ENCODE data around the gene FLII.
"Not testable (repeated sequence)": the region's sequence is repeated elsewhere in the genome, so short reads cannot be mapped to it uniquely, and the experiment has no call there.

Gene FLII

GRCh38 chr17:18224387-18225120, 34.0 kb downstream of the FLII start:
- DNase-seq (ENCODE audit: low read depth), result no peak

GRCh38 chr17:18224053-18224386, 34.5 kb downstream of the FLII start:
- no peak for TF ChIP-seq CTCF (IDR thresholded peaks at IDR 0.05; ENCODE audit: control insufficient read depth, insufficient read depth, low read depth, low read length, missing control alignments)
- no peak overlapping the region for H3K4me3 ChIP-seq (ENCODE audit: control insufficient read depth, low read depth, low read length)
- DNase-seq (ENCODE audit: low read depth), result no peak

More at GRCh38 chr17:18224387-18225120, 34.0 kb downstream of the FLII start:
- TF ChIP-seq CTCF (IDR thresholded peaks at IDR 0.05; ENCODE audit: control insufficient read depth, insufficient read depth, low read depth, low read length, missing control alignments), result no peak
- H3K4me3 ChIP-seq (ENCODE audit: control insufficient read depth, low read depth, low read length), result peak overlapping the region; percentile 33

GRCh38 chr17:18218756-18219415, 39.7 kb downstream of the FLII start:
- no peak for TF ChIP-seq CTCF (IDR thresholded peaks at IDR 0.05; ENCODE audit: control insufficient read depth, insufficient read depth, low read depth, low read length, missing control alignments)
- no peak overlapping the region for H3K4me3 ChIP-seq (ENCODE audit: control insufficient read depth, low read depth, low read length)
- no peak for DNase-seq (ENCODE audit: low read depth)

GRCh38 chr17:18217412-18218015, 41.0 kb downstream of the FLII start:
- H3K4me3 ChIP-seq (ENCODE audit: control insufficient read depth, low read depth, low read length), result no peak overlapping the region
- peak; percentile 97 for TF ChIP-seq CTCF (IDR thresholded peaks at IDR 0.05; ENCODE audit: control insufficient read depth, insufficient read depth, low read depth, low read length, missing control alignments)
- no peak for DNase-seq (ENCODE audit: low read depth)

GRCh38 chr17:18216906-18217305, 41.6 kb downstream of the FLII start:
- H3K4me3 ChIP-seq (ENCODE audit: control insufficient read depth, low read depth, low read length); DNase-seq (ENCODE audit: low read depth): not testable (repeated sequence)

GRCh38 chr17:18213666-18214270, 44.8 kb downstream of the FLII start:
- no peak overlapping the region for H3K4me3 ChIP-seq (ENCODE audit: control insufficient read depth, low read depth, low read length)
- no peak for TF ChIP-seq CTCF (IDR thresholded peaks at IDR 0.05; ENCODE audit: control insufficient read depth, insufficient read depth, low read depth, low read length, missing control alignments)
- DNase-seq (ENCODE audit: low read depth), result no peak

GRCh38 chr17:18208092-18208491, 50.4 kb downstream of the FLII start:
- no peak overlapping the region for H3K4me3 ChIP-seq (ENCODE audit: control insufficient read depth, low read depth, low read length)
- no peak for TF ChIP-seq CTCF (IDR thresholded peaks at IDR 0.05; ENCODE audit: control insufficient read depth, insufficient read depth, low read depth, low read length, missing control alignments)
- no peak for DNase-seq (ENCODE audit: low read depth)

Measured in AG09309 (cell line).